Neural progenitor cell (in vitro differentiated cells): Measurements from ENCODE around the gene WWOX. TPM values are rescaled to one million over a fixed set of nuclear protein-coding genes. Genes with fewer than 3 reads are reported as not detected.

Experiments used
- DNase-seq: peaks from one replicate; pipeline ENCODE4 v3.0.0-alpha.2; 2016; ENCODE audit warnings: low spot score
- H2AFZ ChIP-seq: fragments of 200-600 bp; sonication (generic); replicated peaks from 2 replicates; pipeline ENCODE4 v1.6.1; 2016; ENCODE audit warnings: antibody characterized with exemption
- H3F3A ChIP-seq: fragments of 200-600 bp; sonication (generic); 2 replicates; pipeline ENCODE4 v1.6.1; 2016; ENCODE audit warnings: antibody characterized with exemption, low read depth
- H3K27ac ChIP-seq: fragments of 200-600 bp; sonication (generic); 2 replicates; pipeline ENCODE4 v1.5.1; 2016; ENCODE audit warnings: mild to moderate bottlenecking
- H3K27me3 ChIP-seq: fragments of 200-600 bp; sonication (generic); 2 replicates; pipeline ENCODE4 v1.6.1; 2016; ENCODE audit warnings: mild to moderate bottlenecking, moderate library complexity
- H3K36me3 ChIP-seq: fragments of 200-600 bp; sonication (generic); 2 replicates; pipeline ENCODE4 v1.5.1; 2016
- H3K4me1 ChIP-seq: fragments of 200-600 bp; sonication (generic); 2 replicates; pipeline ENCODE4 v1.6.1; 2016; ENCODE audit warnings: mixed run types
- H3K4me2 ChIP-seq: fragments of 200-600 bp; sonication (generic); 2 replicates; pipeline ENCODE4 v1.6.1; 2016
- H3K4me3 ChIP-seq: fragments of 200-600 bp; sonication (generic); 2 replicates; pipeline ENCODE4 v1.5.1; 2016
- H3K79me2 ChIP-seq: fragments of 200-600 bp; sonication (generic); 2 replicates; pipeline ENCODE4 v1.6.1; 2016; ENCODE audit warnings: low read depth
- H3K9ac ChIP-seq: fragments of 200-600 bp; sonication (generic); 2 replicates; pipeline ENCODE4 v1.6.1; 2016
- H3K9me3 ChIP-seq: fragments of 200-600 bp; sonication (generic); 2 replicates; pipeline ENCODE4 v1.5.1; 2016; ENCODE audit warnings: low read depth
- H4K20me1 ChIP-seq: fragments of 200-600 bp; sonication (generic); 2 replicates; pipeline ENCODE4 v1.6.1; 2016; ENCODE audit warnings: low read depth
- H3K27ac Mint-ChIP-seq: 3 replicates; pipeline ENCODE4 v1.8.0; 2021; ENCODE audit warnings: mixed read lengths
- H3K27me3 Mint-ChIP-seq: 2 replicates; pipeline ENCODE4 v1.8.0; 2022; ENCODE audit warnings: low read depth, mild to moderate bottlenecking, inconsistent platforms, moderate library complexity, mixed read lengths; ENCODE audit not compliant: insufficient read depth
- H3K36me3 Mint-ChIP-seq: 3 replicates; pipeline ENCODE4 v1.8.0; 2021; ENCODE audit warnings: mixed read lengths
- H3K4me1 Mint-ChIP-seq: 3 replicates; pipeline ENCODE4 v1.8.0; 2021; ENCODE audit warnings: mixed read lengths
- H3K4me3 Mint-ChIP-seq: 3 replicates; pipeline ENCODE4 v1.8.0; 2021; ENCODE audit warnings: mild to moderate bottlenecking, moderate library complexity, mixed read lengths
- H3K9me3 Mint-ChIP-seq: 3 replicates; pipeline ENCODE4 v1.8.0; 2020; ENCODE audit warnings: mixed read lengths
- EZH2 ChIP-seq: fragments of 200-600 bp; sonication (generic); IDR thresholded peaks from 2 replicates; pipeline ENCODE4 v1.6.1; 2017; ENCODE audit warnings: antibody characterized with exemption, mild to moderate bottlenecking, moderate library complexity
- EZH2phosphoT487 ChIP-seq: fragments of 200-600 bp; sonication (generic); IDR thresholded peaks from 2 replicates; pipeline ENCODE4 v1.6.1; 2017; ENCODE audit warnings: antibody characterized with exemption
- total RNA-seq: library from RNA; depleted of rRNA; stranded (reverse); fragments of >200 nt; gene quantifications from 2 replicates; pipeline ENCODE4 v1.2.3, GENCODE V29; 2015; ENCODE audit warnings: low replicate concordance
- TF ChIP-seq, protein P1 (sequence below): fragments of 200-600 bp; sonication (generic); IDR thresholded peaks from 2 replicates; pipeline ENCODE4 v1.5.1; 2017; ENCODE audit warnings: antibody characterized with exemption, mild to moderate bottlenecking

The WWOX gene
- total RNA-seq, 1 donor from 2014 or later: 63.7 TPM

DNA sequence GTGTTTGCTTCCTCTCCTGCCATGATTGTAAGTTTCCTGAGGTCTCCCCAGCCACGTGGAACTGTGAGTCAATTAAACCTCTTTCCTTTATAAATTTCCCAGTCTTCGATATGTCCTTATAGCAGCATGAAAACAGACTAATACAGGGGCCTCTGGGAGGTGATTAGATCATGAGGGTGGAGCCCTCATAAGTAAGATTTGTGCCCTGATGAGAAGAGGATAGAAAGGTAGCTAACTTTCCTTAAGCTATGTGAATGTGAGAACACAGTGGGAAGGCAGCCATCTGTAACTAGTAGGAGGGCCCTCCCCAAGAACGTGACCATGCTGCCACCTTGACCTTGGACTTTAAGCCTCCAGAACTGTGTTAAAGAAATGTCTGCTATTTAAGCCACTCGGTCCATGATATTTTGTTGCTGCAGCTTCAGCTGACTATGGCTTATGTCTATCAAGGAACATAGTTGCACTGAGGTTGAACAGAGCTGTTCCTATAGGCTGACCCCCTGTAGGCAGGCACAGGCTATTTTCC, 30.7 kb downstream of the WWOX start:
- H3F3A ChIP-seq: no peaks in the 10 kb centered on the region
- H4K20me1 ChIP-seq: no peaks in the 10 kb centered on the region
- Mint-ChIP-seq H3K27me3 (no peaks in the 10 kb centered on the region), H3K27ac (no peak overlapping the region), H3K36me3 (peaks cover 11% of the 10 kb centered on the region), H3K9me3 (no peaks in the 10 kb centered on the region), H3K4me3 (no peak overlapping the region), H3K4me1 (peaks cover 4% of the 10 kb centered on the region)
- DNase-seq: no peak
- H3K4me1 ChIP-seq: no peaks in the 10 kb centered on the region
- TF ChIP-seq, protein P1, sequence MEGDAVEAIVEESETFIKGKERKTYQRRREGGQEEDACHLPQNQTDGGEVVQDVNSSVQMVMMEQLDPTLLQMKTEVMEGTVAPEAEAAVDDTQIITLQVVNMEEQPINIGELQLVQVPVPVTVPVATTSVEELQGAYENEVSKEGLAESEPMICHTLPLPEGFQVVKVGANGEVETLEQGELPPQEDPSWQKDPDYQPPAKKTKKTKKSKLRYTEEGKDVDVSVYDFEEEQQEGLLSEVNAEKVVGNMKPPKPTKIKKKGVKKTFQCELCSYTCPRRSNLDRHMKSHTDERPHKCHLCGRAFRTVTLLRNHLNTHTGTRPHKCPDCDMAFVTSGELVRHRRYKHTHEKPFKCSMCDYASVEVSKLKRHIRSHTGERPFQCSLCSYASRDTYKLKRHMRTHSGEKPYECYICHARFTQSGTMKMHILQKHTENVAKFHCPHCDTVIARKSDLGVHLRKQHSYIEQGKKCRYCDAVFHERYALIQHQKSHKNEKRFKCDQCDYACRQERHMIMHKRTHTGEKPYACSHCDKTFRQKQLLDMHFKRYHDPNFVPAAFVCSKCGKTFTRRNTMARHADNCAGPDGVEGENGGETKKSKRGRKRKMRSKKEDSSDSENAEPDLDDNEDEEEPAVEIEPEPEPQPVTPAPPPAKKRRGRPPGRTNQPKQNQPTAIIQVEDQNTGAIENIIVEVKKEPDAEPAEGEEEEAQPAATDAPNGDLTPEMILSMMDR: no peak
- TF ChIP-seq EZH2 (no peak), EZH2phosphoT487 (no peak)
- no peak overlapping the region for H3K4me3 ChIP-seq
- H3K27me3 ChIP-seq: no peaks in the 10 kb centered on the region
- H3K27ac ChIP-seq: no peak overlapping the region
- no peak overlapping the region for H2AFZ ChIP-seq
- no peak overlapping the region for H3K4me2 ChIP-seq
- H3K9ac ChIP-seq: no peak overlapping the region
- no peaks in the 10 kb centered on the region for H3K36me3 ChIP-seq
- no peaks in the 10 kb centered on the region for H3K79me2 ChIP-seq
- H3K9me3 ChIP-seq: no peaks in the 10 kb centered on the region

DNA sequence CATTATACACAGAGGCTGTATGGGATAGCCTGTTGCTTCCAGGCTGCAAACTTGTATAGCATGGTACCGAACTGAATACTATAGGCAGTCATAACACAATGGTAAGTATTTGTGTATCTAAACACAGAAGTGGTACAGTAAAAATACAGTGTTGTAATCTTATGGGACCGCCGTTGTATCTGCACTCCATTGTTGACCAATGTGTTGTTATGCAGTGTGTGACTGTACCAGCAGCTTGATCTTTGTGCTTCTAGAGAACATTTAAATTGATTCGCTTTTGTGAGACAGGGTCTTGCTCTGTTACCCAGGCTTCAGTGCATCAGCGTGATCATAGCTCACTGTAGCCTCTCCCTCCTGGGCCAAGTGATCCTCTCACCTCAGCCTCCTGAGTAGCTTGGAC, 31.5 kb downstream of the WWOX start:
- no peak overlapping the region for H3K4me3 ChIP-seq
- Mint-ChIP-seq H3K27me3 (peaks cover 3% of the 10 kb centered on the region), H3K27ac (no peak overlapping the region), H3K4me3 (no peak overlapping the region), H3K4me1 (peaks cover 4% of the 10 kb centered on the region), H3K9me3 (no peaks in the 10 kb centered on the region), H3K36me3 (peaks cover 11% of the 10 kb centered on the region)
- no peak overlapping the region for H2AFZ ChIP-seq
- H3K27ac ChIP-seq: no peak overlapping the region
- H3K4me1 ChIP-seq: no peaks in the 10 kb centered on the region
- no peaks in the 10 kb centered on the region for H3K36me3 ChIP-seq
- no peaks in the 10 kb centered on the region for H4K20me1 ChIP-seq
- H3K79me2 ChIP-seq: no peaks in the 10 kb centered on the region
- TF ChIP-seq, protein P1: no peak
- TF ChIP-seq EZH2phosphoT487: no peak
- no peak overlapping the region for H3K9ac ChIP-seq
- H3K9me3 ChIP-seq: no peaks in the 10 kb centered on the region
- no peak overlapping the region for H3K4me2 ChIP-seq
- no peaks in the 10 kb centered on the region for H3F3A ChIP-seq
- H3K27me3 ChIP-seq: no peaks in the 10 kb centered on the region
- no peak for DNase-seq

DNA sequence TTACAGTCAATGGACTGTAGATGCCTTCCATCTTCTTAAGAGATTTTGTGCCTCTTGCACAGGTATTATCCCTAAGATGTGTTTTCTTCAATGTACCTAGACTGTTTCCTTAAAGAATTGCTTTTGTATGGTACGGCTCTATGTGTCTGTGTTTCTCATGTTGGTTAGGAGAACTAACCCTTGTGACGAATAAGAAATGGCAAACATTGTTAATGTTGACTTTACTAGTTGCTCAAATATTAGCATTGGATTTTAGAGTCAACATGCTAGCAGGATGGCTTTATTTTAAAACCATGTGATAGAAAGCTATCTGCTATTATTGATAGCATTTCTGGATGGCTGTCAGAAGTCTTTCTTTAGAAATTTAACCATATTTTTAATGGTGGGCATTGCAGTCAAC, 34.5 kb downstream of the WWOX start:
- Mint-ChIP-seq H3K9me3 (no peaks in the 10 kb centered on the region), H3K27me3 (peaks cover 3% of the 10 kb centered on the region), H3K27ac (no peak overlapping the region), H3K36me3 (peaks cover 11% of the 10 kb centered on the region), H3K4me3 (no peak overlapping the region), H3K4me1 (no peaks in the 10 kb centered on the region)
- no peak for DNase-seq
- no peak overlapping the region for H3K4me2 ChIP-seq
- H3K4me1 ChIP-seq: no peaks in the 10 kb centered on the region
- H3K9ac ChIP-seq: no peak overlapping the region
- no peak overlapping the region for H3K27ac ChIP-seq
- H4K20me1 ChIP-seq: no peaks in the 10 kb centered on the region
- TF ChIP-seq EZH2phosphoT487: no peak
- H3K4me3 ChIP-seq: no peak overlapping the region
- no peaks in the 10 kb centered on the region for H3K79me2 ChIP-seq
- no peaks in the 10 kb centered on the region for H3K9me3 ChIP-seq
- H3F3A ChIP-seq: no peaks in the 10 kb centered on the region
- H2AFZ ChIP-seq: no peak overlapping the region
- no peaks in the 10 kb centered on the region for H3K36me3 ChIP-seq
- H3K27me3 ChIP-seq: no peaks in the 10 kb centered on the region

DNA sequence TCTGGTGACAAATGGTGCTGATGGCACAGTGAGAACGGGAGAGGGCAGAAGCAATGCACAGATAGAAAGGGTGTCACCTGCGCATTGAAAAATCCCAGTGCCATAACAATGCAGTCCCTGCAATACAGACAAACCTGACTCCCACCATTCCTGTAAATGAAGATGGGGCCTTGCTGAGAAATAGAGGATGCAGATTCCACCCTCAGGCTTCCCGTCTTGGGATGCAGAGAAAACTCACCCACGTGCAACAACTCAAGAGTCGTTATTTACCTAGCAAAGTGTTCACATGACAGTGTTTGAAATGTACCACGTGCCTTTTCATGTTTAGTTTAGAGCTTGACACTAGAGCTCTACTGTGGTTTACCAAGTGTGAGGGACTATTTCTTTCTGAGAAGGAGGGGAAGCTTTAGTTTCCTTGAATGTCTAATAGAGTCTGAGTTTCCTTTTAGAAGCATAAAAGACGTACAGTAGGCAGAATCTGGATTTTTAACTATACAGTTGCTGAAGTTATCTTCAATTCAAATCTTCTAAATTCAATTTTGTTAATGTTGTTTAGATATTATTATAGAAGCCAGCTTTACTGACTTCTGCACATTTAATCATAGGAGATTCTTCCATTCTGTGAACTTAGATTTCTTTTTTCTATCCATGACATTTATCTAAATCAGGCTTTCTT, 35.6 kb downstream of the WWOX start:
- no peaks in the 10 kb centered on the region for H3K27me3 ChIP-seq
- no peaks in the 10 kb centered on the region for H3K79me2 ChIP-seq
- H3K4me2 ChIP-seq: no peak overlapping the region
- Mint-ChIP-seq H3K4me1 (no peaks in the 10 kb centered on the region), H3K36me3 (peaks cover 8% of the 10 kb centered on the region), H3K4me3 (no peak overlapping the region), H3K9me3 (no peaks in the 10 kb centered on the region), H3K27me3 (peaks cover 3% of the 10 kb centered on the region), H3K27ac (no peak overlapping the region)
- H3K9ac ChIP-seq: no peak overlapping the region
- no peaks in the 10 kb centered on the region for H3K4me1 ChIP-seq
- H3K27ac ChIP-seq: no peak overlapping the region
- H3K36me3 ChIP-seq: no peaks in the 10 kb centered on the region
- no peaks in the 10 kb centered on the region for H3K9me3 ChIP-seq
- H3K4me3 ChIP-seq: no peak overlapping the region
- DNase-seq: no peak
- H4K20me1 ChIP-seq: no peaks in the 10 kb centered on the region
- H2AFZ ChIP-seq: no peak overlapping the region
- no peak for TF ChIP-seq EZH2
- no peak for TF ChIP-seq EZH2phosphoT487
- TF ChIP-seq, protein P1: no peak
- no peaks in the 10 kb centered on the region for H3F3A ChIP-seq
